UCSD-AML1 (cell line): ENCODE measurements around the gene SLC30A7.
A peak's percentile ranks its signal among the peaks of the same experiment; 100 is the strongest.
"Not testable (repeated sequence)": the region's sequence is repeated elsewhere in the genome, so short reads cannot be mapped to it uniquely, and the experiment has no call there.

Experiments
- DNase-seq: peaks from one replicate; lab custom pipeline; 2025; ENCODE audit not compliant: unreplicated experiment; lab: John Stamatoyannopoulos, UW

Gene SLC30A7

GRCh38 chr1:100889869-100890482, 5.9 kb upstream of the SLC30A7 start:
- DNase-seq = not testable (repeated sequence)

DNA sequence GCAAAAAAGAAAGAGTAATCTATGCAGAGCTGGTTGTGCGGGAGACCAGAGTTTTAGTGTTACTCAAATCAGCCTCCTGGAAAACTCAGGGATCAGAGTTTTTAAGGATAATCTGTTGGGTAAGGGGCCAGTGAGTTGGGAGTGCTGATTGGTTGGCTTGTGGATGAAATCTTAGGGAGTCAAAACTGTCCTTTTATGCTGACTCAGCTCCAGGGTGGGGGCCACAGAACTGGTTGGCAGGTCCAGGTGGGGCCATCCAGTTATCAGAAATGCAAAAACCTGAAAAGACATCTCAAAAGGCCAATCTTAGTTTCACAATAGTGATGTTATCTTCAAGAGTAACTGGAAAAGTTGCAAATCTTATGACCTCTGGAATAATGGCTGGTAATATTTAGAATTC, 4.5 kb upstream of the SLC30A7 start:
- DNase-seq = no peak

DNA sequence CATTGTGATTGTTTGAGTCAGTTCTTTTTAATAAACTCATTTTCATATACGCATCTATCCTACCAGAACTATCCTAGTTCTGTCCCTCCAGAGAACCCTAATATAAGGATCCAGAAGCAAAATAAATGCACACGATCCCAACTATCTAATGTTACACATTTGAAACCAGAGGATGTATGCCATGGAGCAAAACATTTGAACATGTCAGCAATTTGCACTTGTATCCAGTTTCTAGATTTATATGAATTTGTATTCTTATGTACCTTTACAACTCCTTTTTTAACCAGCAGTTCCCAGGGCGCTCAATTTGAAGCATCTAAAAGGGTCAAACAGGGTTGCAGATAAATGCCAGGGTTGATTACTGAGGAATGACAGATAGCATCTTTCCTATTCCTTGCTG, 3.3 kb upstream of the SLC30A7 start:
- no peak for DNase-seq

GRCh38 chr1:100893718-100894117, 2.2 kb upstream of the SLC30A7 start:
- DNase-seq = no peak

- peak; percentile 82 for DNase-seq
Measured at GRCh38 chr1:100894603-100895539, 1.0 kb upstream of the SLC30A7 start, which contains the start of gene EXTL2. Gene EXTL2, minus strand, starts transcription at chr1:100894842. Its CDS starts 6,085 bp downstream, at chr1:100888757.

DNA sequence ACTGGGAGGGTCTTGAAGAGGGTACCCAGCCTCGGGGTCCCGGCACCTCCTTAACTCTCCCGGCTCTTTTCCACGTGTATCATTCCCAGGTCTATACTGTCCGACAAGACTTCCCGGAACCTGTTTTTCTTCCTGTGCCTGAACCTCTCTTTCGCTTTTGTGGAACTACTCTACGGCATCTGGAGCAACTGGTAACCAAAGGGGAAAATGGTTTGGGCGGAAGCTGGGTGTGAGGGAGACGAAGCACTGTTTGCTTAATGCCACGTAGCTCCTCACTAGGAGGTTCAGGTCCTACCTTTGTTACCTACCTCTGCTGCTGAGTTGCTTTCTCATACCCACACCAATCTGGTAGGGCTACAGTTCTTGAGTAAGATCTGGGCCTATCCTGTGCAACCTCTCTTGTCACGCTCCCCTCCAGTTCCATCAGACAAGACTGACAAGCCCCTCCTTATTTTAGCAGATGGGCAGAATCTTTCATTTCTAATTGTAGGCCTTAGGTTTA, 642 bp downstream of the SLC30A7 start:
- peak; percentile 51 for DNase-seq

GRCh38 chr1:100902365-100902764, 6.5 kb downstream of the SLC30A7 start:
- no peak for DNase-seq

DNA sequence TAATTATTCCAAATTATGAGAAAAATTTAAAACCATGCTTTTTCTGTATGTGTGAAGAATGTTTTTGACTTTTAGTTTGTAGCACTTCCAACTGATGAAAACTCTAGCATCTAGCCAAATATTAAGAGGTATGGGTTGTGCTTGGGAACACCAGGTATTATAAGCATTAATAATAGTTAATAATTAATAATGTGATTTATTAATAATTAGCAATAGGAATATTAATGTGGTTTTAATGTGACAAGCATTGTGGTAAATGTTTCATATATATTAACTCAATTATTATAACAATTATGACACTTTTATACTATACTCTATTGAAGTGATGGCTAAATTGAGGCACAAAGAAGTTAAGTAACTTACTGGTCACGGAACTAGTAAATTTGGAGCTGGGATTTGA, 7.9 kb downstream of the SLC30A7 start:
- no peak for DNase-seq

GRCh38 chr1:100904528-100904927, 8.6 kb downstream of the SLC30A7 start:
- DNase-seq = no peak

DNA sequence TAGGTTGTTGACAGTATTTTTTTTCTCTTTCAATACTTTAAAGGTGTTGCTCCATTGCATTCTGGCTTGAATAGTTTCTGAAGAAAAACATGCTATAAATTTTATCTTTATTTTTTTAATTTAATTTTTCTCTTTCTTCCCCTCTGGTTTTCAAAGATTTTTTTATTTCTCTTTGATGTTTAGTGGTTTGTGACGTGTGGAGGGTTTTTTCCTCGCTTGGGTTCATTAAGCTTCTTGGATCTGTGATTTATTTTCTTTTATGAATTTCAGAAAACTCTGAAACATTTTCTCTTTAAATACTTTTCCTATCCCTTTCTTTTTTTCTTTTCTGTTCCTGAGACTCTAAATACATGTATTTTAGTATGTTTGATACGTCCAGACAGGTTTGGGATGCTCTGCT, 9.3 kb downstream of the SLC30A7 start:
- DNase-seq = no peak

- no peak for DNase-seq
Measured at GRCh38 chr1:100907887-100908286, 12.0 kb downstream of the SLC30A7 start.

- DNase-seq = no peak
Measured at GRCh38 chr1:100909018-100909417, 13.1 kb downstream of the SLC30A7 start.

DNA sequence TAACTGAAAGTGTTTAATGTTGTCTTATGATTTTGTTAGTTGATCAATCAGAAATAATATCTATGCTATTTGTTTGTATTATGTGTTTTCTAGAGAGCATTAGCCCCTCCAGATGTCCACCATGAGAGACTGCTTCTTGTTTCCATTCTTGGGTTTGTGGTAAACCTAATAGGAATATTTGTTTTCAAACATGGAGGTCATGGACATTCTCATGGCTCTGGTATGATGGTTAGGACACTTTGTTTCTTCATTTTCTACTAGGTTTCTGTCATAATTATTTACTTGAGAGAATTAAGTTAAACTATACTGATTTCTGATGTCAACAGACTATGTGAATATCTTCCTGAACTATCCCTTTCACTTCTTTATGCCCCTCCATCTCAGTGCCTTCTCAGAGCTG, 16.1 kb downstream of the SLC30A7 start:
- DNase-seq = no peak

DNA sequence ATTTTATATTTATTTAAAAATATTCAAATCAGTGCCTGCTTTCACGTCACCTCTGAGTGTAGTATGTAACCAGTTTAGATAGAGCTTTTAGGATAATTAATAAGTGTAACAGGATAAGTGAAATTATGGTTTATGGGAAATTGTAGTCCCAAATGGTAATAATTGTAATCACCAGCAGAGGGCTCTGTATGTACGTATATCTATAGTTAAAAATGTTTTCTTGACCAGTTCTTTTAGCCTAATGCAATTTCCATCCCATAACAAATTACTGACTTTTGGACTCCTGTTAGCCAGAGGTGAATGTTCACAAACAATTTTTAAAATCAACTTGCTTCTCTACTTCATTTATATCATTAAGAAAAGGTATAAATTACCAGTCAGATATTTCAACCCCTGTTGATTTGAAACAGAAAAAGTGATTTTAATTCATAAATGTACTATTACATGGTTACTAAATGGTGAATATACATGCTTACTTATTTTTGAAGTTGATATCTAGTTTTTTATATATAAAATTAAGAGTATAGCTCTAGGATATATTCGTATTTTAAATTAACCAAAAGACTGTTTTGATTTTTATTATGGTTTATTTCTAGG, 25.3 kb downstream of the SLC30A7 start:
- DNase-seq = no peak

- no peak for DNase-seq
Measured at GRCh38 chr1:100924212-100924611, 28.3 kb downstream of the SLC30A7 start.

DNA sequence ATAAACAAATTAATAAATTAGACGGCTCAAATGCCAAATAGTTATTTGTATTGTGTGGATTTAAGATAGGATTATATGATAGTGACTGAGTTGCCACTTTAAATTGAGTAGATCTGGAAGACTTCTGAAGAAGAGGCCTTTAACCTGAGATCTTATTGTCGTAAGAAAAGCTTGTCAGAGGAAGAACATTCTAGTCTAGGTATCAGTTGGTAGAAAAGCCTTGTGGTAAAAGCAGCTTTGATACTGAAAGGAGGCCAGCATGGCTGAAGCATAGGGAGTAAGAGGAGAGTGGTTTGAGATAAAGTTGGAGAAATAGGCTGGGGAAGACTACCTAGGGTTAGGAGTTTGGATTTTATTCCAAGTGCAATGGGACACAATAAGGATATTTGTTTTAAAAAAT, 29.1 kb downstream of the SLC30A7 start:
- DNase-seq = no peak

DNA sequence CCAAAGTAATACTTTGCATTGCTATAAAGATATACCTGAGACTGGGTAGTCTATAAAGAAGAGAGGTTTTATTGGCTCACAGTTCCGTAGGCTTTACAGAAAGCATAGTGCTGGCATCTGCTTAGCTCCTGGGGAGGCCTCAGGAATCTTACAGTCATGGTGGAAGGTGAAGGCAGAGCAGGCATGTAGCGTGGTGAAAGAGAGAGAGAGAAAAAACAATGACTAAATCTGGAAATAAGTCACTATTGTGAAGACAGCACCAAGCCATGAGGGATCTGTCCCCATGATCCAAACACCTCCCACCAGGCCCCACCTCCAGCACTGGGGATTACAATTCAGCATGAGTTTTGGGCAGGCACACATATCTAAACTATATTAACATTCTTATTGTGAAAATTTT, 30.4 kb downstream of the SLC30A7 start:
- DNase-seq = no peak

DNA sequence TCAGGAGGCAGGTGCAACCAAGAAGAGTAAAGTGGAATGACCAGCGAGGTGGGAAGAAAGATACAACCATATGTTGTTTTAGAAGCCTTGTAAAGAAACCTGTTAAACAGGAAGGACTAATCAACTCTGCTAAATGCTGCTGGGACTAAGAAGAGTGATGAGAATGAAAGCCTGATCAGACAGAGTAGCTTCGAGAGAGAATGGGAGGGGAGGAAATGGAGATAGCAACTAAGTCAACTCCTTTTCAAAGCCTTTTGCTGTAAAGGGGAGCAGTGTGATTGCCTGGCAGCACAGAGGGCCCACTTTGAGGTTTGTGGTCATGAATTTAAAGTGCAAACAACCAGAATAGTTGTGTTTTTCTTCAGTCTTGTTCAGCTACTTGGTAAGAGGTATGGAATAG, 31.4 kb downstream of the SLC30A7 start:
- DNase-seq = no peak

- DNase-seq = no peak
Measured at GRCh38 chr1:100928128-100928527, 32.2 kb downstream of the SLC30A7 start.

DNA sequence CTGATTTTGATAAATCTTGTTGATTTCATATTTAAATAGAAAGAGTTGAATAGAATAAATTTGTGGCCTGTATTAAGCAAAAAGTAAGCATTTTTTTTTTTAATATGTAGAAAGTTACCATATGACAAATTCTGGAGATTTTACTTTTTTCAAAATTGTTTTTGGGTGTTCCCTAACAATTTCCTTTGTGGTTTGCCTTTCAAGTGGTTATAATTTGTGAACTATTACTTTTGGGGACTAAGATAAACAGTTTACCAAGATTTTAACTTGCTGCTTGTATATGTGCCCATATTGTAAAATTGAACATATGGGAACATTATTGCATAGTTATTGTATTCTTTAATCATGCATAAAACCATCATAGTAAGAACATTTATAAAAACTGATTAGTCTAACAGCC, 34.6 kb downstream of the SLC30A7 start:
- DNase-seq = no peak

DNA sequence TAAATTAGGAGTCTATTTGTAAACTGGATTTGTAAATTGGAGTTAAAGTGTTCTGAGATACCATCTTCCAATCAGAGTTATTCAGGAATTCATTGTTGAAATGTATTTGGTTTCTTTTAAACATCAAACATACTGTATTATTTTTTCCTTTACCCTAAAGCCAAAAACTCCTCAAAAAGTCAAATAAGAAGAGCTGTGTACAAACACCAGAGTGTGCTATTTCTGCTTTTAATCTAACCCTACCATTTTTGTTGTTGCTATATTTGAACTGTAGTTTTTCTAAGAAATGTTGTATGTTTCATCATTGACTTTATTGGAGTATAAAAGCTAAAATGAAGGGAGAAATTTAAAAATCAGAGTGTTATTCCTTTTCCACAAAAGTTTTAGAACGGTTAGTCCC, 35.8 kb downstream of the SLC30A7 start:
- no peak for DNase-seq

- DNase-seq = not testable (repeated sequence)
Measured at GRCh38 chr1:100933555-100933954, 37.7 kb downstream of the SLC30A7 start.
